ENCODE data around the gene NBEA.

The NBEA gene

GRCh38 chr13:35598233-35598632, 656.2 kb downstream of the NBEA start:
- TF ChIP-seq CTCF (IDR thresholded peaks at IDR 0.05; ENCODE audit: poor library complexity, severe bottlenecking): no peak
- no peaks in the 10 kb centered on the region for H3K36me3 ChIP-seq (ENCODE audit: low read depth)
- no peaks in the 10 kb centered on the region for H3K9me3 ChIP-seq (ENCODE audit: severe bottlenecking)
- no peak for ATAC-seq (ENCODE audit: low read depth)
- H3K27ac ChIP-seq (ENCODE audit: poor library complexity, severe bottlenecking): no peak overlapping the region
- no peak overlapping the region for H3K4me3 ChIP-seq (ENCODE audit: severe bottlenecking)
- peaks cover 16% of the 10 kb centered on the region for H3K4me1 ChIP-seq (ENCODE audit: insufficient read depth, poor library complexity, severe bottlenecking)
- DNase-seq (ENCODE audit: low spot score): no peak
- no peaks in the 10 kb centered on the region for H3K27me3 ChIP-seq (ENCODE audit: insufficient read depth, poor library complexity, severe bottlenecking)

- no peaks in the 10 kb centered on the region for H3K9me3 ChIP-seq (ENCODE audit: severe bottlenecking)
- H3K36me3 ChIP-seq (ENCODE audit: low read depth): no peaks in the 10 kb centered on the region
- DNase-seq (ENCODE audit: low spot score) (no peak), ATAC-seq (ENCODE audit: low read depth) (no peak)
- H3K27me3 ChIP-seq (ENCODE audit: insufficient read depth, poor library complexity, severe bottlenecking): no peaks in the 10 kb centered on the region
- H3K27ac ChIP-seq (ENCODE audit: poor library complexity, severe bottlenecking): no peak overlapping the region
- TF ChIP-seq CTCF (IDR thresholded peaks at IDR 0.05; ENCODE audit: poor library complexity, severe bottlenecking): no peak
- H3K4me1 ChIP-seq (ENCODE audit: insufficient read depth, poor library complexity, severe bottlenecking): peaks cover 16% of the 10 kb centered on the region
- no peak overlapping the region for H3K4me3 ChIP-seq (ENCODE audit: severe bottlenecking)
These were observed 656.8 kb downstream of the NBEA start for GRCh38 chr13:35598790-35599369.

- Histone ChIP-seq H3K4me3 (ENCODE audit: severe bottlenecking) (no peak overlapping the region), H3K9me3 (ENCODE audit: severe bottlenecking) (no peaks in the 10 kb centered on the region), H3K27ac (ENCODE audit: poor library complexity, severe bottlenecking) (no peak overlapping the region), H3K4me1 (ENCODE audit: insufficient read depth, poor library complexity, severe bottlenecking) (peaks cover 16% of the 10 kb centered on the region), H3K27me3 (ENCODE audit: insufficient read depth, poor library complexity, severe bottlenecking) (no peaks in the 10 kb centered on the region), H3K36me3 (ENCODE audit: low read depth) (no peaks in the 10 kb centered on the region)
- ATAC-seq (ENCODE audit: low read depth) (peak; percentile 41; the same call in 1 of the 3 replicates), DNase-seq (ENCODE audit: low spot score) (no peak)
- no peak for TF ChIP-seq CTCF (IDR thresholded peaks at IDR 0.05; ENCODE audit: poor library complexity, severe bottlenecking)
These were observed 657.3 kb downstream of the NBEA start for GRCh38 chr13:35599384-35599783.

GRCh38 chr13:35600137-35600536, 658.1 kb downstream of the NBEA start:
- H3K36me3 ChIP-seq (ENCODE audit: low read depth): no peaks in the 10 kb centered on the region
- H3K4me3 ChIP-seq (ENCODE audit: severe bottlenecking): no peak overlapping the region
- no peak overlapping the region for H3K27ac ChIP-seq (ENCODE audit: poor library complexity, severe bottlenecking)
- H3K9me3 ChIP-seq (ENCODE audit: severe bottlenecking): no peaks in the 10 kb centered on the region
- no peak for DNase-seq (ENCODE audit: low spot score)
- ATAC-seq (ENCODE audit: low read depth): no peak
- no peaks in the 10 kb centered on the region for H3K27me3 ChIP-seq (ENCODE audit: insufficient read depth, poor library complexity, severe bottlenecking)
- peaks cover 16% of the 10 kb centered on the region for H3K4me1 ChIP-seq (ENCODE audit: insufficient read depth, poor library complexity, severe bottlenecking)
- TF ChIP-seq CTCF (IDR thresholded peaks at IDR 0.05; ENCODE audit: poor library complexity, severe bottlenecking): no peak

- no peak overlapping the region for H3K4me3 ChIP-seq (ENCODE audit: severe bottlenecking)
- no peak for DNase-seq (ENCODE audit: low spot score)
- no peaks in the 10 kb centered on the region for H3K27me3 ChIP-seq (ENCODE audit: insufficient read depth, poor library complexity, severe bottlenecking)
- no peak overlapping the region for H3K27ac ChIP-seq (ENCODE audit: poor library complexity, severe bottlenecking)
- no peak for TF ChIP-seq CTCF (IDR thresholded peaks at IDR 0.05; ENCODE audit: poor library complexity, severe bottlenecking)
- no peaks in the 10 kb centered on the region for H3K9me3 ChIP-seq (ENCODE audit: severe bottlenecking)
- H3K4me1 ChIP-seq (ENCODE audit: insufficient read depth, poor library complexity, severe bottlenecking): peaks cover 12% of the 10 kb centered on the region
- no peak for ATAC-seq (ENCODE audit: low read depth)
- no peaks in the 10 kb centered on the region for H3K36me3 ChIP-seq (ENCODE audit: low read depth)
These were observed 661.7 kb downstream of the NBEA start for GRCh38 chr13:35603593-35604285.

Measured in RWPE2 (cell line).